ENCODE results near the gene ZFP36L1. TPM values are rescaled to one million over a fixed set of nuclear protein-coding genes. Genes with fewer than 3 reads are reported as not detected.

The ZFP36L1 gene
- total RNA-seq, 1 experiment from 2014 or later = 94.8 TPM

- TF ChIP-seq CTCF (IDR thresholded peaks at IDR 0.05; ENCODE audit: insufficient read depth in 1 of 2, low read depth in 1 of 2, low read length in 1 of 2, severe bottlenecking in 1 of 2, unreplicated experiment in 1 of 2) = no peak
- Histone ChIP-seq H3K4me1 (0 out of 2 replicates have a peak, but pooled peaks cover 4% of the 10 kb centered on the region), H3K9me3 (no peaks in the 10 kb centered on the region), H3K36me3 (ENCODE audit: control insufficient read depth, insufficient read depth, low read length) (no peaks in the 10 kb centered on the region), H3K4me3 (ENCODE audit: low read depth, low read length) (no peak overlapping the region), H3K27me3 (replicated peaks; ENCODE audit: control insufficient read depth, insufficient read depth, low read length) (no peaks in the 10 kb centered on the region)
- DNase-seq = no peak
- intact Hi-C loops (cut with micrococcal nuclease; ENCODE audit: unreplicated experiment) = no loop called here
- BruUV-seq (replicated peaks) = no TSS peak
- peaks cover 5% of the 10 kb centered on the region for H3K36me3 Mint-ChIP-seq (ENCODE audit: insufficient read depth, unreplicated experiment)
- no peak overlapping the region for H3K4me3 Mint-ChIP-seq (ENCODE audit: unreplicated experiment)
- no peaks in the 10 kb centered on the region for H3K27me3 Mint-ChIP-seq (ENCODE audit: insufficient read depth, unreplicated experiment)
- H3K9me3 Mint-ChIP-seq (ENCODE audit: unreplicated experiment) = no peaks in the 10 kb centered on the region
- ChIA-PET POLR2A (no interaction called here), CTCF (interaction anchor here (0.6 kb wide), 1 partner anchor 45 kb away, joined by 4 read pairs; no protein-coding TSS in a partner anchor)
- peaks cover 7% of the 10 kb centered on the region for H3K4me1 Mint-ChIP-seq (ENCODE audit: low read depth, unreplicated experiment)
- no peak overlapping the region for H3K27ac Mint-ChIP-seq (ENCODE audit: unreplicated experiment)
Measured at GRCh38 chr14:68807987-68808386, 15.1 kb upstream of the ZFP36L1 start.

- H3K36me3 Mint-ChIP-seq (ENCODE audit: insufficient read depth, unreplicated experiment) = peaks cover 5% of the 10 kb centered on the region
- no TSS peak for BruUV-seq (replicated peaks)
- Histone ChIP-seq H3K36me3 (ENCODE audit: control insufficient read depth, insufficient read depth, low read length) (no peaks in the 10 kb centered on the region), H3K4me1 (0 out of 2 replicates have a peak, but pooled peaks cover 4% of the 10 kb centered on the region), H3K4me3 (ENCODE audit: low read depth, low read length) (no peak overlapping the region), H3K27me3 (replicated peaks; ENCODE audit: control insufficient read depth, insufficient read depth, low read length) (no peaks in the 10 kb centered on the region), H3K9me3 (no peaks in the 10 kb centered on the region)
- H3K4me1 Mint-ChIP-seq (ENCODE audit: low read depth, unreplicated experiment) = peaks cover 7% of the 10 kb centered on the region
- ChIA-PET POLR2A (interaction anchor here (0.6 kb wide), 1 partner anchor 10 kb away, joined by 3 read pairs; no protein-coding TSS in a partner anchor), CTCF (no interaction called here)
- peaks cover 2% of the 10 kb centered on the region for H3K9me3 Mint-ChIP-seq (ENCODE audit: unreplicated experiment)
- no peak for DNase-seq
- H3K27ac Mint-ChIP-seq (ENCODE audit: unreplicated experiment) = no peak overlapping the region
- H3K4me3 Mint-ChIP-seq (ENCODE audit: unreplicated experiment) = no peak overlapping the region
- H3K27me3 Mint-ChIP-seq (ENCODE audit: insufficient read depth, unreplicated experiment) = no peaks in the 10 kb centered on the region
- TF ChIP-seq CTCF (IDR thresholded peaks at IDR 0.05; ENCODE audit: insufficient read depth in 1 of 2, low read depth in 1 of 2, low read length in 1 of 2, severe bottlenecking in 1 of 2, unreplicated experiment in 1 of 2) = no peak
- intact Hi-C loops (cut with micrococcal nuclease; ENCODE audit: unreplicated experiment) = no loop called here
Measured at GRCh38 chr14:68807148-68807600, 14.3 kb upstream of the ZFP36L1 start.

GRCh38 chr14:68806526-68807147 lies 13.8 kb upstream of the ZFP36L1 start:
- Histone ChIP-seq H3K36me3 (ENCODE audit: control insufficient read depth, insufficient read depth, low read length) (no peaks in the 10 kb centered on the region), H3K4me3 (ENCODE audit: low read depth, low read length) (no peak overlapping the region), H3K27me3 (replicated peaks; ENCODE audit: control insufficient read depth, insufficient read depth, low read length) (no peaks in the 10 kb centered on the region), H3K4me1 (0 out of 2 replicates have a peak, but pooled peaks cover 4% of the 10 kb centered on the region), H3K9me3 (no peaks in the 10 kb centered on the region; the same call in 1 of the 2 replicates)
- peaks cover 7% of the 10 kb centered on the region for H3K9me3 Mint-ChIP-seq (ENCODE audit: unreplicated experiment)
- no peak overlapping the region for H3K4me3 Mint-ChIP-seq (ENCODE audit: unreplicated experiment)
- CTCF ChIA-PET = no interaction called here
- peaks cover 7% of the 10 kb centered on the region for H3K4me1 Mint-ChIP-seq (ENCODE audit: low read depth, unreplicated experiment)
- DNase-seq = no peak
- no TSS peak for BruUV-seq (replicated peaks)
- POLR2A ChIA-PET = interaction anchor here (0.6 kb wide), 1 partner anchor 10 kb away, joined by 3 read pairs; no protein-coding TSS in a partner anchor
- H3K36me3 Mint-ChIP-seq (ENCODE audit: insufficient read depth, unreplicated experiment) = peaks cover 5% of the 10 kb centered on the region
- no peak for TF ChIP-seq CTCF (IDR thresholded peaks at IDR 0.05; ENCODE audit: insufficient read depth in 1 of 2, low read depth in 1 of 2, low read length in 1 of 2, severe bottlenecking in 1 of 2, unreplicated experiment in 1 of 2)
- no peaks in the 10 kb centered on the region for H3K27me3 Mint-ChIP-seq (ENCODE audit: insufficient read depth, unreplicated experiment)
- H3K27ac Mint-ChIP-seq (ENCODE audit: unreplicated experiment) = no peak overlapping the region
- intact Hi-C loops (cut with micrococcal nuclease; ENCODE audit: unreplicated experiment) = no loop called here

Data from Caco-2 (cell line).